Effector CD4-positive, alpha-beta T cell (primary cell): ENCODE measurements around the gene TMEM183A.
A peak's percentile ranks its signal among the peaks of the same experiment; 100 is the strongest.

ENCODE experiments used
- DNase-seq: peaks from one replicate; pipeline ENCODE4 v3.0.0-alpha.2; 2020

Gene TMEM183A

GRCh38 chr1:203033287-203033686 is 26.1 kb downstream of the TMEM183A start:
- no peak for DNase-seq

GRCh38 chr1:203033917-203034316 is 26.7 kb downstream of the TMEM183A start:
- no peak for DNase-seq

GRCh38 chr1:203034422-203035110 is 27.4 kb downstream of the TMEM183A start:
- no peak for DNase-seq

- DNase-seq: no peak
These were observed 28.2 kb downstream of the TMEM183A start for GRCh38 chr1:203035111-203036000.

GRCh38 chr1:203036135-203036534 is 29.0 kb downstream of the TMEM183A start:
- no peak for DNase-seq

- no peak for DNase-seq
These were observed 29.4 kb downstream of the TMEM183A start for GRCh38 chr1:203036537-203036936.

- DNase-seq: no peak
These were observed 30.5 kb downstream of the TMEM183A start for GRCh38 chr1:203037509-203038190.

- DNase-seq: no peak
These were observed 31.1 kb downstream of the TMEM183A start for GRCh38 chr1:203038217-203038741.

- DNase-seq: peak; percentile 53
These were observed 31.9 kb downstream of the TMEM183A start for GRCh38 chr1:203038891-203039608.

GRCh38 chr1:203039609-203040512 is 32.7 kb downstream of the TMEM183A start:
- no peak for DNase-seq

- no peak for DNase-seq
These were observed 33.5 kb downstream of the TMEM183A start for GRCh38 chr1:203040513-203041275.

GRCh38 chr1:203041351-203041932 is 34.3 kb downstream of the TMEM183A start:
- no peak for DNase-seq

GRCh38 chr1:203043830-203044545 is 36.8 kb downstream of the TMEM183A start:
- no peak for DNase-seq

GRCh38 chr1:203044546-203045250 is 37.5 kb downstream of the TMEM183A start:
- no peak for DNase-seq

GRCh38 chr1:203045336-203045735 is 38.2 kb downstream of the TMEM183A start:
- DNase-seq: no peak

GRCh38 chr1:203045821-203046594 is 38.8 kb downstream of the TMEM183A start:
- no peak for DNase-seq

- DNase-seq: no peak
These were observed 39.9 kb downstream of the TMEM183A start for GRCh38 chr1:203046984-203047630.
